HG02588 (cell line): ENCODE data around the gene XRCC5.

Experiments
- ATAC-seq: cut with Tn5 transposase; IDR thresholded peaks from one replicate; pipeline ENCODE4 v1.9.1; 2021; ENCODE audit warnings: mild to moderate bottlenecking, moderate library complexity; ENCODE audit not compliant: unreplicated experiment

The XRCC5 gene

GRCh38 chr2:216083464-216084281 is 25.5 kb upstream of the XRCC5 start:
- ATAC-seq = no peak

- ATAC-seq = no peak
Measured at GRCh38 chr2:216084547-216084946, 24.6 kb upstream of the XRCC5 start.

GRCh38 chr2:216086207-216086893 is 22.8 kb upstream of the XRCC5 start:
- ATAC-seq = no peak

GRCh38 chr2:216090369-216090786 is 18.8 kb upstream of the XRCC5 start:
- ATAC-seq = peak; percentile 50

- ATAC-seq = no peak
Measured at GRCh38 chr2:216092646-216093045, 16.5 kb upstream of the XRCC5 start.

- ATAC-seq = no peak
Measured at GRCh38 chr2:216094701-216095100, 14.4 kb upstream of the XRCC5 start.

- no peak for ATAC-seq
Measured at GRCh38 chr2:216098421-216099334, 10.5 kb upstream of the XRCC5 start.

DNA sequence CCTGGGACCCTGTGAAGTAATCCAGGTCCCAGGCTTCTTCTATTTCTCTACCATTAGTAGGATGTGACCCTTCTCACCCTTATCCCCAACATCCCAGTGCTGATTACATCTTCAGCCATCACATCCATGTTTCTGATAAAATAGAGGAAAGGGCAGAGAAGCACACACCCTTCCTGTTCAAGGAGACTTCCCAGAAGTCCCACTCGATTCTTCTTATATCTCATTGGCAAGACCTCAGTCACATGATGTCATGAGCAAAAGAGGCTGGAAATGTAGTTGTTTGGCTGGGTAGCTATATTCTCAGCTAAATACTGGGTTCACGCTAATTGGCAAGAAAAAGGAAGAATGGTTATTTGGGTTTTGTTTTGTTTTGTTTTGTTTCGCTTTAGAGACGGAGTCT is 8.0 kb upstream of the XRCC5 start:
- ATAC-seq = no peak

- no peak for ATAC-seq
Measured at GRCh38 chr2:216103213-216103612, 5.9 kb upstream of the XRCC5 start.

GRCh38 chr2:216104691-216105090 is 4.5 kb upstream of the XRCC5 start:
- no peak for ATAC-seq

DNA sequence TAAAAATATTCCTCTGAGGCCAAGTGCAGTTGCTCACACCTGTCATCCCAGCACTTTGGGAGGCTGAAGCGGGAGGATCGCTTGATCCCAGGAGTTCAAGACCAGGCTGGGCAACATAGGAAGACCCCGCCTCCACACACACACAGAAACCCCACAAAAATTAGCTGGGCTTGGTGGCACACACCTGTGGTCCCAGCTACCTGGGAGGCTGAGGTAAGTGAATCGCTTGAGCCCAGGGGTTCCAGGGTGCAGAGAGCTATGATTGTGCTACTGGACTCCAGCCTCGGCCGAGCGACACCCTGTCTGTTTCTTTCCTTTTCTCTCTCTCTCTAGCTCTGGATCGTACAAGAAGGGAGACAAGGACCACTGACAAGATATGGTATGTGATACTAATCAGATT is 1.8 kb upstream of the XRCC5 start:
- ATAC-seq = no peak

DNA sequence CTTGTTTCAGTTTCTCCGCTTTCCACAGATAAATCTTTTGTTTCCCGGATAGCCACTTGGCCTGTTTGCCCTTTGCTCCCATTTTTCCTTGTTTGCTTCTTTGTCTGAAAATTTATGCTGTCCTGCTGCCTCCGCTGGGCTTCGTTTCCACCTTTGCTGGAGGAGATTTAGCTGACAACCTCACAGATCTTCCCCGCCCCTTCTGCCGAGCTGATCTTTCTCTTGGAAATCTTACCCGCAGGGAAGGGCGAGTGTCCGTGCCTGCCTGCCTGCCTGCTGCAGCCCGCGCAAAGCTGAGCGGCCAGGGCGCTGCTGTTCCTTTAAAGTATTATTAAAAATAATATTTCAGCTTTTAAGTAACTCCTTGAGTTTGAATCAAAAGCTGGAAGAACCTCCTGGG is 1.4 kb upstream of the XRCC5 start:
- ATAC-seq = no peak

DNA sequence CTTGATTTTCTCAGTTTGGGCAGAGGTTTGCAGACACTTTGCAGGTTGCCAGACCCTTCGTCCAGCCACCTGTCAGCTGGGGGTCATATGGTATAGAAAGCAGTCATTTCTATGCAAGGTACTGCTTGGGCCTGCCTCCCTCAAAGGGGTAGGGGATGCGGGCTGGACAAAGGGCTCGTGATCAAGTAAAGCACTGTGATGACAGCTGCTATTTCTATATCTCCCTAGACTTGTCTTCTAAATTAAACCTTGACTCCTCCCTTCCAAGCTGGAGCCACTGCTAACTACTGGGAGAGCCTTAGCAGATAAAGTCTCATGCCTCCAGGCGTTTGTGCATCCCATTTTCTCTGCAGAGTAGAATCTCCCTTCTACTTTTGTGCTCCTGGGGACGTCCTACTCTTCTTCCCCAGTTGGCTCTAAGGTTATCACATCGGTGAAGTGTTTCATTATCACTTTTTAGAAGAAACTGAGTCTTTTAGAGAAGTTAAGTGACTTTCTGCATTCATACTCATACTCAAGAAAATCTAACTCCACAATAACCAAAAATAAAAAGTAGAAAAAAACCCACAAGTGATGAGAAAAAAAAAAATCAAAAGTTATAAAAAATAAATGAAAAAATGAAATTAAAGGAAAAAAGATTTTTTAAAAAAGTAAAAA is 710 bp upstream of the XRCC5 start:
- no peak for ATAC-seq

DNA sequence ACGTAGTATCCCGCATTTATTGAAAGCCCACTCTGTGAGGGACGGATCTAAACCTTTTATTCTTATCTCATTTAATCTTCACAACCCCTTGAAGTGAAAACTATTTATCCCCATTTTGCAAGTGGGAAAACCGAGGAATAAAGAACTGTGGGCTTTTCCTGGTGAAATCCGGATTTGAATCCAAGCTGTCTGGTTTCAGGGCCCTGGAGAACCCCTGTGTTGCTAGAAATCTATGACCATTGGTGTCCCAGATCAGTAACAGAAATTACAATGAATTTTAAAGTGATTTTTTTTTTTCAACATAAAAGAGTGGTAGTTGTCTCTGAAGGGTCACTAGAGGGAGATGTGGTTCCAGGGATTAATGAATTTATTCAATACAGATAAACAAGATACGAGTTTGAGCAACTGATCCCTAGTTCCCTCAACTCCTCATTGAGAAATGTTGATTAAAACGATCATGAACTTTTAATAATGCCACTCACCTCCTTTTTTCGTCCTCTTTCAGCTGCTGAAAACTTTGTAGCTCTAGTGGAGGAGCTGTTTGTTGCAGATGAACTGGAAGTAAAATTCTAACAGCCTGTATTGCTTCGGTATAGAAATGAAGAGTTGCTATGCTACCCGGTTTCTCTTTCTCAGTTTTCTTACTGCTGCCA is 940 bp downstream of the XRCC5 start:
- no peak for ATAC-seq

- ATAC-seq = no peak
Measured at GRCh38 chr2:216110620-216111019, 1.5 kb downstream of the XRCC5 start.

DNA sequence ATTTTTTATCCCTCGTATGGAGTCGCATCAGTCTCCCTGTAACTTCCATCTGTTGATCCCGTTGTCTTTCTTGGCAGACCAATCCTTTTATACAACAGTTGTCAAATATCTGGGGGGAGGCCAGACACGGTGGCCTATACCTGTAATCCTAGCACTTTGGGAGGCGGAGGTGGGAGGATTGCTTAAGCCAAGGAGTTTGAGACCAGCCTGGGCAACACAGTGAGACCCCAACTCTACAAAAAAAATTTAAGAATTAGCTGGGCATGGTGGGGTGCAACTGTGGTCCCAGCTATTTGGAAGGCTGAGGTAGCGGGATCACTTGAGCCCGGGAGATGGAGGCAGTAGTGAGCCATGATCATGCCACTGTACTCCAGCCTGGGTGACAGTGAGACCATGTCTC is 2.0 kb downstream of the XRCC5 start:
- no peak for ATAC-seq

- no peak for ATAC-seq
Measured at GRCh38 chr2:216112926-216113325, 3.8 kb downstream of the XRCC5 start.

- ATAC-seq = peak; percentile 72
Measured at GRCh38 chr2:216113572-216113971, 4.4 kb downstream of the XRCC5 start.

DNA sequence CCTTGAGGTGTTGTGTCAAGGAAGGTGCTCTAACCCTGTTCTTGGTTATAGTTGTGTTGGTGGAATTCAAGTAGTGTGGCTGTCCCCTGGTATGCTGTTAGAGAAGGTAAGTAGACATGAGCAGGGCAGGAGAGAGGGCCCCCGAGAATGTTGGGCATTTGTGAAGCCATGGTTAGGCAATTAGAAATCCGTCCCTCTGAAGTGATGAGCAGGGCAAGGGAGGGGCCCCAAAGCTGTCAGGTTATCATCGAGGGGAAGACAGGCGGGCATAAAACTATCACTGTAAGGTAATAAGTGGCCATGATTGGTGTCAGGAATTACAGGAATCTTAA is 5.2 kb downstream of the XRCC5 start:
- ATAC-seq = no peak

GRCh38 chr2:216114714-216115531 is 5.8 kb downstream of the XRCC5 start:
- peak; percentile 52 for ATAC-seq
